Muscle of leg (tissue), 11 donors: ENCODE measurements around the gene LMOD3. TPM values are rescaled to one million over a fixed set of nuclear protein-coding genes. Genes with fewer than 3 reads are reported as not detected.

Experiments
- DNase-seq: peaks from one replicate; pipeline ENCODE4 v3.0.0; 2013
- H3K27ac ChIP-seq: one replicate; pipeline ENCODE4 v1.5.1; 2013; ENCODE audit warnings: mild to moderate bottlenecking, low read length, control low read depth
- H3K27me3 ChIP-seq: one replicate; pipeline ENCODE4 v1.6.1; 2013; ENCODE audit warnings: low read length; ENCODE audit not compliant: control insufficient read depth, insufficient read depth
- H3K36me3 ChIP-seq: one replicate; pipeline ENCODE4 v1.6.1; 2013; ENCODE audit warnings: low read length; ENCODE audit not compliant: control insufficient read depth, insufficient read depth
- H3K4me1 ChIP-seq: one replicate; pipeline ENCODE4 v1.6.1; 2013; ENCODE audit warnings: low read length; ENCODE audit not compliant: control insufficient read depth, insufficient read depth
- H3K4me3 ChIP-seq: one replicate; pipeline ENCODE4 v1.5.1; 2013; ENCODE audit warnings: low read length, control low read depth
- H3K9me3 ChIP-seq: replicated peaks from 2 replicates; pipeline ENCODE4 v1.6.1; 2013; ENCODE audit warnings: low read depth, low read length; ENCODE audit not compliant: control insufficient read depth
- WGBS: methylation state at CpG from one replicate; pipeline ENCODE4 v1.1.5; 2013; ENCODE audit warnings: missing lambda C conversion rate; ENCODE audit not compliant: insufficient coverage; 5-methylcytosine and 5-hydroxymethylcytosine counted together
- polyA plus RNA-seq, 8 donors: library from polyadenylated mRNA; unstranded; fragments of 120-200 nt; gene quantifications; one replicate each; pipeline versions ENCODE4 v1.2.1 to v1.2.3, GENCODE V29; 2013; ENCODE audit warnings: inconsistent platforms in 1 of 8, low replicate concordance in 1 of 8; ENCODE audit not compliant: insufficient read length in 8 of 8, insufficient read depth in 1 of 8
- total RNA-seq: library from RNA; stranded (reverse); fragments of 120-200 nt; gene quantifications from one replicate; pipeline ENCODE4 v1.2.4, GENCODE V29; 2013

The LMOD3 gene
- total and polyA plus RNA-seq, 9 donors: 90.3 to 160 (median 127) TPM

DNA sequence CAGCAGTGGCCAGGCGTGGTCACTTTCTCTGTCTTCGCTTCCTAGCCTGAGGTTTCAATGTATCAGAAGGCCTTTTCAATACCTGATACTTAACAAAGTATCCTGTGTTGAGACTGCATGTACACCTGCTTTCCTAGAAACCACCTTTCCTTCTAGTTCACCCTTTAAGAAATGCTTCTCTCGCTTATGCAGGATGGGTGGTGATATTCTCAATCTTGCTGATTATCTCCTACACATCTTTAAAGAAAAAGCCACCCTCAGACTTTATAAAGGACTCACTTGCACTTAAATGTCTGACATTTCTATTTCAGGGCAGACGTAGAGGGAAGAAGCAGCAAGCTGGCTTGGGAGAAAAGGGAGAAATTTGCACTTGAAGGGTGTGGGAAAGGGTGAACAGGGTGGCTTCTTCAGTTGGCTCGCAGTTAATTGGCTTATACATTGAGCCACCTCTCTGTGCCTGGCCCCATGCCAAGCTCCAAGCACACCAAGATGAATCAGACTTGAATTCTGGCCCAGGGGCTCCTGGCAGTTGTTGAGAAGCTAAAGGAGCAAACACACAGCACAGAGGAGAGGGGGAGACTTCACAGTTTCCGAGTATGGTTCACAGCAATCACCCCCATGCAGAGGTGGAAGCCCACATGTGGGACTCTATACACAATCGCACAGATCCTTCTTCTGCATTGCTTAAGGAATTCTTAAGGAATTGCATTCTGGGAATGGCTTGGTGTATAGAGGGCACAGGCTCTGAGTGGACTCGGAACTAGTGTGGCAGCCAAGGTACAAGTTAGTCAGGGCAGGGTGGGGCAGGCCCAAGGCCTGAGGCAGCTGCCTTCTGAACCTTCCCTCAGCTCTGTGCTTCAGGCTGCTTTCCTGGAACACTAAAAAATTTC, 36.3 kb downstream of the LMOD3 start:
- H3K36me3 ChIP-seq: peaks cover 6% of the 10 kb centered on the region
- peaks cover 40% of the 10 kb centered on the region for H3K4me1 ChIP-seq
- 0% methylated on average over 1 of the region's 8 CpGs for WGBS
- peak overlapping the region; percentile 90 for H3K4me3 ChIP-seq
- no peaks in the 10 kb centered on the region for H3K27me3 ChIP-seq
- peak; percentile 92 for DNase-seq
- H3K27ac ChIP-seq: peak overlapping the region; percentile 88
- no peaks in the 10 kb centered on the region for H3K9me3 ChIP-seq

DNA sequence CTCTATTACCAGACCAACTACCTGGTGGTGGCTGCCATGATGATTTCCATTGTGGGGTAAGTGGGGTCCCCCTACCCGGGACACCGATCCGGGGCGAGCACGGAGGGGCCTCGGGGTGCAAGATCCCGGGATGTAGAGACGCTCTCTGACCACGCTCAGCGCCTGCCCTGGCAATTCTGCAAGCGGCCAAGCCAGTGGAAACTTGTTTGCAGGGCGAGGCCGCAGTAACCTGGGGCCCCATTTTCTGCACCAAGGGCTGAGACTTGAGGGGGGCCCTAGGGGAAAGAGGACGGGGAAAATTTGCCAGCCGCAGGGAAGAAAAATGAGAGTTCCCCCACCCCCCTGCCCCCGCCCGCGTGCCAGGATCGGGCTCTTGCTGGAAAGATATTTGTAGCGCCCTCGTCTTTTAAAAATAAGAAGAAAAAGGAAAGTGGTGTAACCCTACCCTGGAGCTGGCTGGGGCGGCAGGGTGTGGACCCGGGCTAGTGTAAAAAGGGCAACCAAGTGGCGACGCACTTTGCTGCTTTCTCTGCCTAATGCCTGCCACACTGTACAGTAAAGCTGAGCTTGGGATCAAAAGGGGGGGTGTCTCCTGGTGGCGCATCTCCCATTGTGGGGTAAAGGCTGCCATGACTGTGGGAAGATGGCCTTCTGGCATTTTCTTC, 37.1 kb downstream of the LMOD3 start:
- Histone ChIP-seq H3K4me3 (peak overlapping the region; percentile 90), H3K27ac (peak overlapping the region; percentile 88), H3K9me3 (no peaks in the 10 kb centered on the region), H3K4me1 (peaks cover 44% of the 10 kb centered on the region), H3K27me3 (no peaks in the 10 kb centered on the region), H3K36me3 (peaks cover 6% of the 10 kb centered on the region)
- WGBS: under 1% methylated on average over 11 of the region's 26 CpGs
- peak; percentile 53 for DNase-seq

DNA sequence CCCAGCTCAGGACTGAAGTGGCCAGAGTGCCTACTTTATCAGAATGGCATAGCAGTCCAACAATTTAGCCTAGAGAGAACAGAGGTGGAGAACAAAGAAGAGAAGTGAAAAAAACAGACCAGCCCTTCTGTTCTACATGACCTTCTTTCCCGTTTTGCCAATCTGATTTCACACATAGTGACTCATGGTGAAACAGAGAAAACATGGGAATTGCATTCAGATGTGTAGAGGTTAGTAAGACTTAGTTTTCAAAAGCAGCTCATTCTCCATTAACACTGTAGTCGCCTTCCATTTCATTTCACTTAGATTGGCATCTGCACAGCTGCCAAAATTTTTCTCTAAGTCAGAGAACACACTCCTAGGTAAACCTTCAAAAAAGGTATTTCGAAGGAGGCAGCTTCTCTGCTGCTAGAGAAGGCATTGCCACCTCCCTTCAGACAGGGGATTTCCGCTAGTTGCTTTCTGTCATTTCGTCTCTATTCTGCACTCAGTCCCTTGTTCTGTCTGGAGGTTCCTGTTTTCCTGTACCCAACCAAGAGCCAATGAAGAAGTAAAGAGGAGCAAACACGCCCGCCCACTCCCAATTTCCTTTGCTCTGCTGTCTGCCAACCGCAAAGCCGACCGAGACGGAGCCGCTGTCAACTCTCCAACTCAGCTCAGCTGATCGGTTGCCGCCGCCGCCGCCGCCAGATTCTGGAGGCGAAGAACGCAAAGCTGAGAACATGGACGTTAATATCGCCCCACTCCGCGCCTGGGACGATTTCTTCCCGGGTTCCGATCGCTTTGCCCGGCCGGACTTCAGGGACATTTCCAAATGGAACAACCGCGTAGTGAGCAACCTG, 37.8 kb downstream of the LMOD3 start, which contains the start of gene ARL6IP5:
Gene ARL6IP5 (plus strand): TSS at position 612 of the 842 bp plus-strand sequence. CDS start 111 bp downstream, at position 723.
- H3K27me3 ChIP-seq: no peaks in the 10 kb centered on the region
- peak within 1 kb of the TSS; percentile 88 for H3K27ac ChIP-seq
- peaks cover 41% of the 10 kb centered on the region for H3K4me1 ChIP-seq
- H3K36me3 ChIP-seq: peaks cover 2% of the 10 kb centered on the region
- H3K9me3 ChIP-seq: no peaks in the 10 kb centered on the region
- 3% methylated on average over 24 of the region's 32 CpGs for WGBS
- DNase-seq: peak; percentile 98
- H3K4me3 ChIP-seq: peak within 1 kb of the TSS; percentile 90

DNA sequence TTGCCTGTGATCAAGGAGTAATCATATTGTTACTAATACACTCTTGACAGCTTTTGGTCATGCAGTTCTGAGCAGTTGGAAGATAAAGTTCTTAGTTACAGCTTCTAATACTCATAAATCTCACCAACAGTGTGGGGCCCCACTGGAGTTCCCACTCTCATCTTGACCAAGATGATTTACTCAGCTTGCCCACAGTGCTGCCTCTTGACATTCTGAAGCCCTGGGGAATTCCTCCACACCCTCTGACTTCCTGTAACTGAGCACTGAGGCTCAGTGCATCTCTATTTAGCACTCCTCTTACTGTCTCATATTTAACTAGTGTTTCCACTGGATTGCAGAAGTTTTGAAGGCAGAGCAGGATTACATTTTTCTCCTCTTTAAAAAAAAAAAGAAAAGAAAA, 39.6 kb downstream of the LMOD3 start:
- Histone ChIP-seq H3K4me3 (no peak overlapping the region), H3K27me3 (no peaks in the 10 kb centered on the region), H3K4me1 (peaks cover 41% of the 10 kb centered on the region), H3K27ac (peak overlapping the region; percentile 54), H3K36me3 (no peaks in the 10 kb centered on the region), H3K9me3 (no peaks in the 10 kb centered on the region)
- peak; percentile 80 for DNase-seq

DNA sequence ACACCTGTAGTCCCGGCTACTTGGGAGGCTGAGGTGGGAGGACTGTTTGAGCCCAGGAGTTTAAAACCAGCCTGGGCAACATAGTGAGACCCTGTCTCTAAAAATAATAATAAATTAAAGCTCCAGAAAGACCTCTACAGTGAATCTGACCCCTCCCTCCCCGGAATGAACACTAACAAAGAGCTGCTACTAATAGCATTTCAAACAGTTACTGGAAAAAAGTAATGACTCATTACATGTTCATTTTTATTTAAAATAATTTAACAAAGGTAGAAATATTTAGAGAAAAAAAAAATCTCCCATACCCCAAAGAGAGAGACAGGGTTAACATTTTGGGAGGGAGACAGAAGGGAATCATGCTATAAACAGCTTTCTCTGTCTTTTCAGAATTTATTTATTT, 40.0 kb downstream of the LMOD3 start:
- no peaks in the 10 kb centered on the region for H3K36me3 ChIP-seq
- no peaks in the 10 kb centered on the region for H3K9me3 ChIP-seq
- H3K4me3 ChIP-seq: no peak overlapping the region
- H3K27me3 ChIP-seq: no peaks in the 10 kb centered on the region
- H3K27ac ChIP-seq: peak overlapping the region; percentile 39
- H3K4me1 ChIP-seq: peaks cover 40% of the 10 kb centered on the region
- WGBS: no CpG with 5 or more reads among the region's 2 CpGs
- DNase-seq: no peak

DNA sequence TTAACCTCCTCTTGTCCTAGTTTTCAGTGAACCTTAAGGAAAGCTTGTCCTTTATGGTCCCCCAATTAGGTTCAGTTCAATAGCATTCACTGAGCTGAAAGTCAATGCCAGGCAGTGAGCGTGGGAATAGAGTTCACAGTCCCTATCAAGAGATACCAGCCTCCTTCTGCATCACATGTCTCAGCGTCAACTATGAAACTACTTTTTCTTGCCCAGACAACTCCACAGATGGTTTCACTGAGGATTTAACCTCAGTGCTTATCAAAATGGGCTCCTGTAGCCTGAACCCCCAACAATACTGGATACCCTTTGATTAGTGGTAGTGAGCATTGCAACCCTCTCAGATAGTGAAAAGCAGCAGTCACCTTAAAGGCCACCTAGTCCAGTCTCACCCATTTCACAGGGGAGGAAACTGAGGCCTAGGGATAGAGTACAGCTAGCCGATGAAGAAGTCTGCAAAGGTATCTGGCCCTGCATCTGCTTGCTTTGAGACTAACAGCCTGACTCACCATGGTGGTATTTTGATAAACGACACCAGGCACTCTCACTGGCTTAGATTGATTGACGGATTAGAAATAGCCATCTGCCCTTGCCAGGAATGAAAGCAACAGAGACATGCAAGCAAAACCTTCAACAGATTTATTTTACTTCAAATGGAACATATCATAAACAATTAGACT, 40.7 kb downstream of the LMOD3 start:
- H3K36me3 ChIP-seq: no peaks in the 10 kb centered on the region
- no peak overlapping the region for H3K4me3 ChIP-seq
- H3K27me3 ChIP-seq: no peaks in the 10 kb centered on the region
- peak overlapping the region; percentile 39 for H3K27ac ChIP-seq
- peak; percentile 62 for DNase-seq
- H3K9me3 ChIP-seq: no peaks in the 10 kb centered on the region
- peaks cover 33% of the 10 kb centered on the region for H3K4me1 ChIP-seq
- 74% methylated on average over 5 of the region's 5 CpGs for WGBS

DNA sequence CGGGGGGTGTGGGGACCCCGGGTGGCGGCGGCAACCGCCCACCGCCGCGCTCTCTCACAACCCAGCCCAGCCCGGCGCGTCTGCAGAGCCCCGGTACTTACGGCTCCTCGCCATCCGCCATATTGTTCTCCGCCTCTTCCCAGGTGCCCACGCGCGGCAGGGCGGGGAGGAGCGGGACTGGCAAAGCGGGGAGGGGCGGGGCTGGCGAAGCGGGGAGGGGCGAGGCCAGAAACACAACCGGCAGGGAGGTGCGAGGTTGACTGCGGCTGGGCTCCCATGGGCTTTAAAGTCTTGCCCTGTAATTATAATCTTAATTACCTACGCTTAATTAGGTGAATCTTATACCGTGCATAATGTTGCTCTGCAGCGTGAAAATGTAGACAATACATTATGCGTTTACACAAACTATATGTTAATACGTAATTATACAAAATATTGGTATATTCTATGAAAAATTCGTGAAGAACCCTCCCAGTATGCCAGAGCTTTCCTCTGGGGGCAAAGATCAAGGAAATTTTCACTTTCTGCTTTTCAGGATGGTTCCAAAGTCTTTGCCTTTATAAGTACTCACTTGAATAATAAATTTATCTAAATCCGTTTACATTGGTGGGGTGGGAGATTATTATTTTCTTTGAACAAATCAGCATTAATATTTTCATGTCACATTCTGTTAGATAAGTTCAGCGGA, 42.0 kb downstream of the LMOD3 start, which contains the start of gene UBA3:
Gene UBA3 (minus strand): TSS at position 133 of the 688 bp plus-strand sequence. CDS start 12 bp downstream, at position 121.
- DNase-seq: peak; percentile 94
- WGBS: no CpG with 5 or more reads among the region's 37 CpGs
- Histone ChIP-seq H3K9me3 (no peaks in the 10 kb centered on the region), H3K27me3 (no peaks in the 10 kb centered on the region), H3K27ac (peak within 1 kb of the TSS; percentile 66), H3K36me3 (no peaks in the 10 kb centered on the region), H3K4me3 (peak within 1 kb of the TSS; percentile 71), H3K4me1 (peaks cover 25% of the 10 kb centered on the region)

DNA sequence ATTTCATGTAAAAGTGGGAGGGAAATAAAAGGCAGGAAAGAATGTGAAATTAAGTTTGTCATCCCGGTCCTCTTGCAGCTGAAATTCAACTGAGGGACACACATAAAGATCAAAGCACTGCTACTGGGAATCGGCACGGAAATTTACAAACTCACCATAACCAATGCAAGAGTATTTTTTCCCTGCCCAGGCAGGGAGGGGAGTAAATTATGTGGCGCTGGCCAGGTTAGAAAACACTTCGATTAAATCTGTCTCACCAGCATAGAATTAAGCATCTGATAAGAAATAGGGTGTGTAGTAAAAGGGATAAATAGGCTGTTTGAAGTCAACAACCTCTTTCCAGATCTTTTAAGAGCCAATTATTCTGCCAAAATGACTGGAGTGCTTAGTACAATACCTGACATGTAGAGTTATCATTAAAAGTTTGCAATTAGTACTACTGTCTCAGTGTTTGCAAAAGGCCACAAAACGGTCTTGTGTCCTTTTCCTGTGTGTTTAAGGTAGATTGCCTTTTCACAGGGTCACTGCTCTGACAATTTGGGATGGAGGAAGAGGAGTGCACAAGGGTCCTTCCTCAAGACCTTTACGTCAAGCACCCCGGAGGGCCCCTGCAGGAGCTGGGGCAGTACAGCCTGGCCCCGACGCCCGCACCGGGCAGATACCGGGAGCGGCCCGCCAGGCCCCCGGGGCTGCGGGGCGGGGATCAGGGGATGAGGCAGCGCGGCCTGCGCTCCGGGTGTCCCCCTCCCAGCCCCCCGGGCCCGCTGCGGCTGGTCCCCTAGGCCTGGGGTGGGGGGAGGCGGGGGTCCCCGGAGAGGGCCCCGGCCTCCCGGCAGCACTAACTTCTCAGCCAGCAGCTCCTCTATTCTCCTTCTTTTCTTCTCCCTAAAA, 42.9 kb downstream of the LMOD3 start:
- 2% methylated on average over 16 of the region's 29 CpGs for WGBS
- peaks cover 24% of the 10 kb centered on the region for H3K4me1 ChIP-seq

More for the DNA sequence above, 42.9 kb downstream of the LMOD3 start:
- H3K9me3 ChIP-seq: no peaks in the 10 kb centered on the region
- peak; percentile 35 for DNase-seq
- H3K27ac ChIP-seq: peak overlapping the region; percentile 66
- H3K4me3 ChIP-seq: peak overlapping the region; percentile 71
- H3K36me3 ChIP-seq: no peaks in the 10 kb centered on the region
- H3K27me3 ChIP-seq: no peaks in the 10 kb centered on the region
